SIG-M5 (cell line): ENCODE measurements around the gene PHACTR3.

Experiments
- DNase-seq: peaks from one replicate; lab custom pipeline; 2025; lab: John Stamatoyannopoulos, UW

The PHACTR3 gene

DNA sequence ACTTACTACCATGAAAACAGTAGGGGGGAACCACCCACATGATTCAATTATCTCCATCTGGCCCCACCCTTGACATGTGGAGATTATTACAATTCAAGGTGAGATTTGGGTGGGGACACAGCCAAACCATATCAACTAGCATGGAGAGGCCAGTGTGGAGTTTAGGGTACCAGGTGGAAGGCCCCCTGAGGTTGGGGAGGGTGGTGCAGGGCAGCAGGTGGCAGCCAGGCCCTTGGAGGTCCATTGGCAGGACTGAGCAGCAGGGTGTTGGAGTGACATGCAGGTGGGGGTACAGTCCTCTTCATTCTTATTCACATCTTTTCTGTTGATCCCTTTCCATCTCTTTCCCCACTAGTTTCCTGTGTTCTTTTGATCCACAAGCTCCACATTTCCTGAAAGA lies 42.9 kb downstream of the PHACTR3 start:
- DNase-seq = no peak

DNA sequence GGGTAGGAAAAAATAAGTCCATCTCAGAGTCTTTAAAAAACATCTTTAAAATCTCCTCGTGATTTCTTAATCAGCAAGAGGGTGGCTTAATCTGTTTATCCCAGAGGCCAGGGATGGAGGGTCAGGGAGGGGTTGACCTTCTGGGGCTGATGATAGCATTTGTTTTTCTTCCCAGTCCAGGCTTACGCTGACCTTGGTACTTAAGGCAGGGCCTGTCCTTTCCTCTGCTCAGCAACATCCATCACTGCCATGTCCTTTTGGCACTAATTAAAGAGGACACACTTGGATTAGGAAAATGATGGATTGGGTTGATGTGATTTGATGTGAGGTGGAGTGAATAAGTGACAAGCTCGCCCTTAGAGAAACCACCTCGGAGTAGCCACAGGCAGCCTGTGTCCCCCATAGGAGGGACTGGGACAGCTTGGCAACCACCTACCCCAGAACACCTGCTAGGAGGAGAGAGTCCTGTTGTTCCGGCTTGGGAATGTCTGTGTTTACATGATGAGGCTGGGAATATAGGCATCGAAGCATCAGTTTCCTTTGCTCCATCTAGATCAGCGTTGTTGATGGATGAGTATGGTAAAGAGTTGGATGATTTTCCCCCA lies 44.2 kb downstream of the PHACTR3 start:
- no peak for DNase-seq

DNA sequence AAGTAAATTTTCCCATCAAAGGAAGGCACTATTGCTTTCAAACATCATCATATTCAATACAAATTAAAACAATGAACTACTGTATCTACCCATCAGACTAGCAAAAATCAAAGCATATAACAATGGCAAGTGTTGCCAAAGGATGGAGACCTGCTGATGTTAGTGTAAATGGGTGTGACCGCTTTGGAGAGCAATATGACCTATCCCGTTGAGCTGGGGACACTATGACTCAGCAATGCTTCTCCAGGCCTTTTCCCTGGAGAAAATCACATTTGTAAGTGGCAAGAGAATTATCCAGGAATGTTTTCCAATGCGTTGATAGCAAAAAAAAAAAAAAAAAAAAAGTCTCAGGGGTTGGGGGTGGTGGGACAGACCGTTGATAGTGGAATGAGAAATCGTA lies 46.1 kb downstream of the PHACTR3 start:
- no peak for DNase-seq

GRCh38 chr20:59652381-59652780 lies 48.0 kb downstream of the PHACTR3 start:
- no peak for DNase-seq

- DNase-seq = no peak
These were observed 52.1 kb downstream of the PHACTR3 start for GRCh38 chr20:59656417-59656816.

- DNase-seq = no peak
These were observed 53.2 kb downstream of the PHACTR3 start for GRCh38 chr20:59657459-59658046.

- no peak for DNase-seq
These were observed 56.1 kb downstream of the PHACTR3 start for GRCh38 chr20:59660471-59660870.

DNA sequence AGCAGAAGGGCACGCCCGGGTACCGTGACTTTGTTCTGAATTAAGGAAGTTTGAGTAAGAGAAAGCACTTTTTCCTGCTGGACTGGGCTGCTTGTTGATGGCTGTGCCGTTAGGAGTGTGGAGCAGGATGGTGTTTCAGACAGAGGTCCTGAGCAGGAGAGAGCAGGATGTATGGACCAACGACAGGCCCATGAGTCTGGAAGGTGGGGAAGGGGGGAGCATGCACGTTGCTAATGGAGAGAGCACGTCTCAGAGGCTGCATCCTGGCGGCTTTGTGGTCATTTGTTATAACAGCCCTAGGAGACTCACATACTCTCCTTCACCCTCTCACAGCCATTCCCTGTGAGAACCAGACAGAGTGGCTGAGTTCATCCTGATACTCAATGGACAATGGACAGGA lies 56.8 kb downstream of the PHACTR3 start:
- no peak for DNase-seq

DNA sequence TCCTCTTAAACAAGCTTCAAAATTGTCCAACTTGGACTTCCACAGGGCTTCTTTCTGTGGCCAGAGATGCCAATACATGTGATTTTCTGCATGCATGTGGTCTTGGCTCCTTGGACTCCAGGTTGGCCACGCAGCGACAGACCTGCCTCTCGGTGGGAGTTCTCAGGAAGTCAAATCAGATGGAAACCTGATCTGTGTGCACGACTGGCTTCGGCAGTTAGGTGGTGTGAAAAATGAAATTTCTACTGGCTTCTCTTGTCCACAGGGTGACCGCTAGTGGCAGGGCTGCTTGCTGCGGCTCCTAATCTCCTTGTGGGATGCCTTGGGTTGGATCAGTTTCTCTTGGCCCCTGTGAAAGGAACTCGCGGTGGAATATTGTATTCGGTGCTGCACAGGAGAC lies 57.3 kb downstream of the PHACTR3 start:
- DNase-seq = no peak

DNA sequence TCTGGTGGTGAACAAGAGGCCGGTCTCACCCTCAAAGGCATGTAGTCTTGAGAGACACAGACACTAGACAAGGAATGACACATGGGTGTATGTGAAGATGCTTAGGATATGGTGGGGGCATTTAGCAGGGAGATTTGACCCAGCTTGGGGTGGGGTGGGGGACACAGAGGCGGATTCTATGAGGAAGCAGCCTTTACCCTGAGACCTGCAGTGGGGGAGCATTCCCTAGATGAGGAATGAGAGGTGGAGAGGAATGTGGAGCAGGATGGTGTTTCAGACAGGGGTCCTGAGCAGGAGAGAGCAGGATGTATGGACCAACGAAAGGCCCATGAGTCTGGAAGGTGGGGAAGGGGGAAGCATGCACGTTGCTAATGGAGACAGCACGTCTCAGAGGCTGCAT lies 57.8 kb downstream of the PHACTR3 start:
- no peak for DNase-seq

GRCh38 chr20:59662856-59663512 lies 58.6 kb downstream of the PHACTR3 start:
- no peak for DNase-seq

GRCh38 chr20:59663513-59664060 lies 59.2 kb downstream of the PHACTR3 start:
- DNase-seq = no peak

- no peak for DNase-seq
These were observed 60.1 kb downstream of the PHACTR3 start for GRCh38 chr20:59664421-59664941.

DNA sequence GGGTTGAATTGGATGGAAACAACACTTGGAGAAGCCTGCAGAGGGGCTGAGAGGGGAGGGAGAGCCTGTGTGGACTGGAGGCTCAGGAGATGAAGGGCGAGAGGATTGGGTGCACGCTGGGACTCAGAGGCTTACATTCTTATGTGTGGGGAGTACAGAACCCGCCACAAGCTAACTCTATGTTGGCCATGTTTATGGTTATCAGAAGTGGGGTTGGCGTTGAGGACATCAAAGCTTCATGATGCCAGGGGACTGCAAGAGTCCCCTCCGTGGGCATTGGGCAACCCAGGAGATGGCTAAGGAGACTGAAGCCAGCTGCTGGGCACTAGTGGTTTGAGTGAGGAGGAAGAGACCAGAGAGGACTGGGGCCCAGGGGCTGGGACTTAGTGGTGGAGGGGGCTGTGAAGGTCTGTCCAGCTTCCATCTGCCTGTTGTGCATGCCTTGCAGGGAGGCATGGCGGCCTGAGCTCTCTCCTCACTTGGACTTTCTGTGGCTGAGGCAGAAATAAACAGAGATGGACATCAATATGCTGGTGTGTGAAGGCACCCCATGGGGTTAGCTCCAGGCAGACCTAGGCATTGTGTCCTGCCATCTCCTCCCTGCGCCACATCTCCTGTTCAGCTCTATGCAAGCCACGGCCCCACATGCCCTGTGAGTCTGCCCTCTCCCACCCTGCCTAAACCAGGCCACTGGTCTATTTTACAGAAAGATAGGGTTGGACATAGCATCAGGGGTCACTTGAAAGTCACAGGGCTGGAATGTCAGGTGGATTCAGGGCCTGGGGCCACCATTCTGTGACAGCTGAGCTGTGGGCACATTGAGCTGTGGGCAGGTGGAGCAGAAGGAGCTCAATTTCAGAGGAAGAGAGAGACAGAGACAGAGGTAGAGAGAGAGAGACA lies 61.6 kb downstream of the PHACTR3 start:
- DNase-seq = no peak

- DNase-seq = no peak
These were observed 62.2 kb downstream of the PHACTR3 start for GRCh38 chr20:59666586-59666985.

DNA sequence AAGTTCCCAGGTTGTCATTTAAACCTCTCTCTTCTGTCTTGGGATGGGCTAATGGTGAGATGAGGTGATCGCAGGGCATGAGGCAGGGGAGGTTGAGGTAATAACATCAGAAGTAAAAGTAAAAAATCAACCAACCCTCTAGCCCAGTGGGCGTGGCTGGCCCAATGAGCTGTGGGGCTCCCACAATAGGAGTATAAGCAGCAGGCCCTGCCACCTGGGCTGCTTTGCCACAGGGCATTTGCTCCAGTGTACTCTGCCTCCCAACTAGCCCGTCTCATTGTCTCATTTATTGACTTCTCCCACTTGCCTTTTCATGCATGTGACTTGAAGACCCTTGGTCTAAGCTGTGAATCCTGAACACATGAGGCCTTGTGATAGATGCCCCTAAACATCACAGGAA lies 62.8 kb downstream of the PHACTR3 start:
- no peak for DNase-seq

- no peak for DNase-seq
These were observed 63.7 kb downstream of the PHACTR3 start for GRCh38 chr20:59667981-59668515.

DNA sequence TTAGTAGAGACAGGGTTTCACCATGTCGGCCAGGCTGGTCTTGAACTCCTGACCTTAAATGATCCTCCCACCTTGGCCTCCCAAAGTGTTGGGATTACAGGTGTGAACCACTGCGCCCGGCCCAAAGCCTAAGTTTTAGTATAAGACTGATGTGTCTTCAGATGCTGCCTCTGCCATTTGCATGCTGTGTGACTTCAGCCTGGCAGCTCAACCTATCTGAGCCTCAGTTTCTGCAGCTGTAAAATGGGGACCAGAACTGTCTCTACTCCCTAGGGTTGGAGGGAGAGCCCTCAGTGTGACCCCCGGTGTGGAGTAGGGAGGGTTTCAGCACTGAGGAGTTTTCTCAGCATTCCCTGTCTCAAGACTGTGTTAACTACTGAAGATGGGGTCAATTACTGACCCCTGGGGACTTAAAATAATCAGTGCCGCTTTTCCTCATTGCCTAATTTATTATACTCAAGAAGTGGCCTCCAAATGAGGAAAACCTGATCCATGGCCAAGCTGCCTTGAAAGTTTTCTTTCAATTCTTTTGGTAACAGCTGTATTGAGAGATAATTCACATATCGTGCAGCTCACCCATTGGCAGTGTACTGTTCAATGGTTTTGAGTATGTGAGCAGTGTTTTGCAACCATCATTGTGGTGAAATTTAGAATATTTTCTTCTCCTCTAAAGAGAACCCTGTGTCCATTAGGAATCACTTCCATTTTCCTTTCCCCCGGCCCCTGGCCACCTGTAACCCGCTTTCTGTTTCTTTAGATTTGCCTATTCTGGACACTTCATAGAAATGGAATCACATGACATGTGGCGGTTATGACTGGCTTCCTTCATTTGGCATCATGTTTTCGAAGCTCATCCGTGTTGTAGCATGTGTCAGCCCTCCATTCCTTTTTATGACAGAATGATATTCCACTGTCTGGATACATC lies 64.8 kb downstream of the PHACTR3 start:
- DNase-seq = no peak

DNA sequence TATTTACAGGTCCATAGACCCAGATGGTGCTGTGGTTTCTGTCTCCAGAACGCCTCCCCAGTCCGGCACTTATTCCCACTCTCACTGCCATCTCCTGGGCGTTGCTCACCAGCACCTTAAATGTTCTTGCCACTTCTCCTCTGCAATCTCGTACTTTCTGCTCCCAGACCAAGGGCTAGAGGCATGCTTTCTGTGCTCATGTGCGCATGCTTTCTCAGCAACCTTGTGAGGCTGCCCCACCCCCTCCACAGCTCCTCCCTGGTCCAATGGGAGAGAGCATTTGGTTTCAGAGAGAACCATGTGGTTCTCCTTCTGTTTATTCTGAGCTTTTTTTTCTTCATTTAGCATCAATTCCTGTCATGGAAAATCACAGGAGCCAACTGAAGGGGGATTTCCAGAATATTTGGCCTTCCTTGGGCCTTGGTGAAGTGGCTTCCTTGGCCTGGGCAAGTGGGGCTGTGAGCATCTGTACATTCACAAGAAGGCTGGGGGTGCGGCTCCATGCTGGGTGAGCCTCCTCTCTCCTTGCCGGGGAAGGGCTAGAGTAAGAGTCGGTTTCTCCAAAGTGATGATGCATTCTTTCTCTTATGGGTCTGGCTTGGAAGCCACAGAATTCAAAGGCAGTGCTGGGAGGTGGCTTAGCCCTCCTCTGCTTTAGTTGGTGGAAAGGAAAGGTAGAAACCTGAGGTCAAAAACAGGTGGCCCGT lies 66.6 kb downstream of the PHACTR3 start:
- no peak for DNase-seq
